Breast epithelium (tissue), 4 donors: ENCODE data around the gene CNR1. TPM values are rescaled to one million over a fixed set of nuclear protein-coding genes. Genes with fewer than 3 reads are reported as not detected.

ENCODE experiments used
- DNase-seq, 2 donors: peaks; one replicate each; pipeline ENCODE4 v3.0.0-alpha.2; 2019; ENCODE audit warnings: low spot score in 2 of 2
- H3K27ac ChIP-seq, 2 donors: fragments of 200-600 bp; sonication (generic) in 1 of 2; one replicate each; pipeline ENCODE4 v1.5.1; 2016 to 2019; ENCODE audit warnings: mild to moderate bottlenecking in 1 of 2
- H3K27me3 ChIP-seq, 2 donors: fragments of 200-600 bp; sonication (generic) in 1 of 2; one replicate each; pipeline versions ENCODE4 v1.5.1 to v1.6.0; 2017 to 2019; ENCODE audit warnings: control low read depth in 1 of 2, mild to moderate bottlenecking in 1 of 2
- H3K36me3 ChIP-seq: fragments of 200-600 bp; one replicate; pipeline ENCODE4 v1.5.1; 2019
- H3K4me1 ChIP-seq, 2 donors: fragments of 200-600 bp; sonication (generic); one replicate each; pipeline ENCODE4 v1.5.1; 2016 to 2019; ENCODE audit warnings: control low read depth in 1 of 2
- H3K4me3 ChIP-seq, 3 donors: fragments of 200-600 bp; sonication (generic); 1 replicate in 2 of 3; 2 replicates in 1 of 3; pipeline ENCODE4 v1.5.1; 2016 to 2019; ENCODE audit warnings: mild to moderate bottlenecking in 3 of 3, moderate library complexity in 2 of 3
- H3K9me3 ChIP-seq, 2 donors: fragments of 200-600 bp; sonication (generic) in 1 of 2; one replicate each; pipeline ENCODE4 v1.5.1; 2016 to 2019; ENCODE audit warnings: control low read depth in 1 of 2
- POLR2A ChIP-seq: fragments of 450-650 bp; IDR thresholded peaks from one replicate; pipeline ENCODE4 v1.6.1; 2016; ENCODE audit warnings: antibody characterized with exemption, mild to moderate bottlenecking, moderate library complexity
- POLR2AphosphoS5 ChIP-seq, 3 donors: sonication (generic); formaldehyde crosslinking; IDR thresholded peaks; one replicate each; pipeline ENCODE4 v1.6.1; 2017; ENCODE audit warnings: antibody characterized with exemption in 3 of 3
- intact Hi-C: fragments of 100-400 bp; cut with DNase I; formaldehyde crosslinking; loops from one replicate; pipeline ENCODE4 v1.15.1; 2023; ENCODE audit warnings: low total_unique reads
- total RNA-seq, 3 donors: library from RNA; depleted of rRNA; stranded (reverse); fragments of >200 nt; gene quantifications; one replicate each; pipeline ENCODE4 v1.1.0, GENCODE V29; 2016
- TF ChIP-seq, protein P1 (sequence below), 3 donors: fragments of 450-650 bp; IDR thresholded peaks; one replicate each; pipeline ENCODE4 v1.5.1; 2016 to 2017; ENCODE audit warnings: antibody characterized with exemption in 3 of 3, mild to moderate bottlenecking in 3 of 3, moderate library complexity in 3 of 3

Gene CNR1
- total RNA-seq, 3 donors from 2014 or later = 9.4 to 34.2 (median 30.2) TPM

DNA sequence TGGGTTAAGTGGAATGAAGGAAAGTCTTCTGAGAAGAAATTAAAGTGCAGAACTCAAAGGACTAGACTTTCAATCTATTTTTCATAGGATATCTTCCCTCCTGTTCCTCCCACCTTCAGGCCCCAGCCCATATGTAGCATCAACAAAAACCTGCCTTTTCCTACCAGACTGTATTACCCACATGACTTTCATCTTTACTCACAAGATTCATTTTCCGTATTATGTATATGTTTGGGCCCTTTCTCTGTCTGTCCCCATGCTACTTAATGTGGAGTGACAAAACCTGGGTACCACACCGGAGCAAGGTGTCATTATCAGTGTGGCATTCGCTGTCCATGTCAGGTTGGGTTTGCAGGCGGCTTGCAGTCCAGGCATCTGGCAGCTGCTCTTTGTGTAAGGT lies 18.8 kb upstream of the CNR1 start:
- intact Hi-C loops = no loop called here
- no peaks in the 10 kb centered on the region for H3K9me3 ChIP-seq
- no peaks in the 10 kb centered on the region for H3K4me1 ChIP-seq
- no peak for DNase-seq
- no peak overlapping the region for H3K27ac ChIP-seq
- no peak overlapping the region for H3K4me3 ChIP-seq
- no peaks in the 10 kb centered on the region for H3K27me3 ChIP-seq
- TF ChIP-seq POLR2A (no peak), POLR2AphosphoS5 (IDR thresholded peaks at IDR 0.05) (no peak)
- TF ChIP-seq, protein P1, sequence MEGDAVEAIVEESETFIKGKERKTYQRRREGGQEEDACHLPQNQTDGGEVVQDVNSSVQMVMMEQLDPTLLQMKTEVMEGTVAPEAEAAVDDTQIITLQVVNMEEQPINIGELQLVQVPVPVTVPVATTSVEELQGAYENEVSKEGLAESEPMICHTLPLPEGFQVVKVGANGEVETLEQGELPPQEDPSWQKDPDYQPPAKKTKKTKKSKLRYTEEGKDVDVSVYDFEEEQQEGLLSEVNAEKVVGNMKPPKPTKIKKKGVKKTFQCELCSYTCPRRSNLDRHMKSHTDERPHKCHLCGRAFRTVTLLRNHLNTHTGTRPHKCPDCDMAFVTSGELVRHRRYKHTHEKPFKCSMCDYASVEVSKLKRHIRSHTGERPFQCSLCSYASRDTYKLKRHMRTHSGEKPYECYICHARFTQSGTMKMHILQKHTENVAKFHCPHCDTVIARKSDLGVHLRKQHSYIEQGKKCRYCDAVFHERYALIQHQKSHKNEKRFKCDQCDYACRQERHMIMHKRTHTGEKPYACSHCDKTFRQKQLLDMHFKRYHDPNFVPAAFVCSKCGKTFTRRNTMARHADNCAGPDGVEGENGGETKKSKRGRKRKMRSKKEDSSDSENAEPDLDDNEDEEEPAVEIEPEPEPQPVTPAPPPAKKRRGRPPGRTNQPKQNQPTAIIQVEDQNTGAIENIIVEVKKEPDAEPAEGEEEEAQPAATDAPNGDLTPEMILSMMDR (IDR thresholded peaks at IDR 0.05) = no peak
- H3K36me3 ChIP-seq = no peaks in the 10 kb centered on the region

DNA sequence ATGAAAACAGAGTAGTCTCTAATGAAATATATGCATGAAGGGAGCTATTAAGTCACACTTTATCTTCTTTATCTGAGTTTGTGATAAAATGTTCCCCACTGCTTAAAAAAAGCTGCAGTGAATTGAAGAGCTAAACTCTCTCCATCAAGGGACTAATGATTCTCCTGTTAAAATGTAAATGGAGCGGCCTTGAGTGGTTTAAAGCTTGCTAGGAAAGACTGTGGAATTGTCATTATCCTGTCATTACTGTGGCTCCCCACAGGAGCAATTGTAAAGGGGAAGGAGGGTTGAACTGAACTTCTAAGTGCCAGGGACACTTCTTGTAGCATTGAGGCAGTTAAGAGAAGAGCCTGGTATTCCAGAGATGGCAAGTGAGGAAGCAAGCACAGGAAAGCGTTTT lies 17.3 kb upstream of the CNR1 start:
- intact Hi-C loops = no loop called here
- no peaks in the 10 kb centered on the region for H3K9me3 ChIP-seq
- no peak for TF ChIP-seq POLR2A
- H3K4me1 ChIP-seq = no peaks in the 10 kb centered on the region
- no peak for DNase-seq
- no peaks in the 10 kb centered on the region for H3K27me3 ChIP-seq
- no peak overlapping the region for H3K27ac ChIP-seq
- H3K36me3 ChIP-seq = no peaks in the 10 kb centered on the region
- H3K4me3 ChIP-seq = no peak overlapping the region

DNA sequence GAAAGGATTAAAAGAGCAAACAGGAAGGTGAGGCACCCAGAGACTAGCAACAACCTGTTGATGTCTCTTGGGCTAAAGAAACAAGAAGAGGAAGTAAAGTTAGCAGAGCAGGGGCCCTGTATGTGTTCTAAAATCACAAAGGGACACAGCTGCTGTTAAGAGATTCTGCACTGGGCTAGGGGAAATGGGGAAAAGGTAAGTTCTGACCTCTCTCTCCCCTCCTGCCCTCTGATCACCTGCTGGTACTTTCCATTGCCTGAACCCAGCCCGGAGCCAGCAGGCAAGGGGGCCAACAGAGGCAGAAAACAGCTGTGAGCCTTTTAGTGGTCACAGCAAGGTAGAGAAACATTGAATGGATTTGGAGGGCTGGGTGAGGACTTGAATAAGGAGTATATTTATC lies 13.5 kb upstream of the CNR1 start:
- Histone ChIP-seq H3K4me3 (no peak overlapping the region), H3K4me1 (no peaks in the 10 kb centered on the region), H3K27me3 (no peaks in the 10 kb centered on the region), H3K9me3 (no peaks in the 10 kb centered on the region), H3K27ac (no peak overlapping the region), H3K36me3 (no peaks in the 10 kb centered on the region)
- intact Hi-C loops = loop anchor here (10.0 kb wide), 1 partner anchor 1675 kb away; no protein-coding TSS in a partner anchor
- no peak for TF ChIP-seq POLR2AphosphoS5 (IDR thresholded peaks at IDR 0.05)
- TF ChIP-seq POLR2A = no peak
- TF ChIP-seq, protein P1 (IDR thresholded peaks at IDR 0.05) = no peak
- no peak for DNase-seq

DNA sequence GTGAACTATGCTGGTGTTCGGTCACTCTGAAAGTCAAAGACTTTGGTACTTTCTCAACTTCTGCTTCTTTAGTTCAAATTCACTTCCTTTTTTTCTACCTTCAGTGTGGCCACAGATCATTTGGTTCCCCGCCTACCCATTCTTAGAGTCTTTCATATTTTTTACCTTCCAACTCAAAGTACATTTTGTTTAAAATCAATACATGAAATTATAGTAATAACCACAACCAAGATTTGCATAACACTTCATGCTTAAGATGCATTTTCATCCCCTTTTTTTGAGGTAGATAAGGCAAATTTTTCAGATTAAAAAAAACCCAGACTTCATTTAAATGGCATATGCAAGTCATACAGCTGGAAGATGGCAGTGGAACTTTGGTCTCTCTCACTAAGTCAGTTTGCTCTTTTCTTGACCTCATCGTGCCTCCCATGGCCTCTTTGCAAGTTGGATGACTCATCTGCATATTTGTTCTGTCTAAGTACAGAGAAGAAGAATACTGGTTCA lies 11.9 kb upstream of the CNR1 start:
- no peak overlapping the region for H3K4me3 ChIP-seq
- no peaks in the 10 kb centered on the region for H3K4me1 ChIP-seq
- H3K27ac ChIP-seq = no peak overlapping the region
- TF ChIP-seq POLR2A = no peak
- intact Hi-C loops = loop anchor here (10.0 kb wide), 1 partner anchor 1677 kb away; no protein-coding TSS in a partner anchor
- H3K27me3 ChIP-seq = no peaks in the 10 kb centered on the region
- H3K36me3 ChIP-seq = no peaks in the 10 kb centered on the region
- no peaks in the 10 kb centered on the region for H3K9me3 ChIP-seq
- DNase-seq = no peak

DNA sequence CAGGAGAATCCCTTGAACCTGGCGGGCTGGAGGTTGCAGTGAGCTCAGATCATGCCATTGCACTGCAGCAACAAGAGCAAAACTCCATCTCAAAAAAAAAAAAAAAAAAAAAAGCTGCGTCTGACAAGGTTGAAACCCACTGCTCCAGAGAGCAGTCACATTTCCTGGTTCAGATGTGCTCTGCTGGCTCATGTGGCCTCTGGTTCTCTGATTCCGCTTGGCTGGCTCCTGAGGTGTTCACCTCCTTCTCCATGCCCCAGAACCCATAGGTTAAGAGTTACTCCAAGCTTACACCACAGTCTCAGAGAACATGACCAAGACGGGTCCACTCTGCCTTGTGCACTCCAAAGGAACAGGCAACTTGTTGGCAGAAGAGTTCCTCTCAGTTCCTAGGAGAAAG lies 8.8 kb upstream of the CNR1 start:
- DNase-seq = no peak
- TF ChIP-seq POLR2AphosphoS5 (IDR thresholded peaks at IDR 0.05) (no peak), POLR2A (no peak)
- TF ChIP-seq, protein P1 (IDR thresholded peaks at IDR 0.05) = no peak
- H3K9me3 ChIP-seq = no peaks in the 10 kb centered on the region
- H3K27ac ChIP-seq = no peak overlapping the region
- intact Hi-C loops = loop anchor here (10.0 kb wide), 1 partner anchor 1680 kb away; no protein-coding TSS in a partner anchor
- H3K4me1 ChIP-seq = no peaks in the 10 kb centered on the region
- no peak overlapping the region for H3K4me3 ChIP-seq
- H3K36me3 ChIP-seq = no peaks in the 10 kb centered on the region
- H3K27me3 ChIP-seq = no peaks in the 10 kb centered on the region

DNA sequence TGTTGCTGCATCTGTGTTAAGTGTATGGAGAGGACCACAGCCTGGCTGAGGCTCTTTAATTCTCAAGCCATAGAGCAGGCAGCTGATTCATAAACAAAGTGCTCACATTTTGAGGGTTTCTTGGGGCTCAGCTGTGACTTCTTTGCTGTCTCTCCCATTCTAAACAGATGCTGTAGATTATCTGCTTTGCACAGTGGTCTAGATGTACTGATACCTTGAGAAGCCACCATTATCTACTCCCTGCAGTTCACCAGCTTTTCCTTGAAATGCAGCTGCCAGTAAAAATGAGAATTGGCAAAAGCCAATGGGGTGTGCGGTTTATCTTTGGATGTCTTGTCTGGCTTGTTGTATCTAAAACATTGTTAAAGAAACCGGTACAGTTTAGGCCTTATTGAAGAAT lies 5.2 kb upstream of the CNR1 start:
- peaks cover 0 to 18% of the 10 kb centered on the region in 2 donors for H3K27me3 ChIP-seq
- H3K27ac ChIP-seq = no peak overlapping the region
- no peak overlapping the region for H3K4me3 ChIP-seq
- no peaks in the 10 kb centered on the region for H3K9me3 ChIP-seq
- TF ChIP-seq, protein P1 (IDR thresholded peaks at IDR 0.05) = no peak
- TF ChIP-seq POLR2AphosphoS5 (IDR thresholded peaks at IDR 0.05) (no peak), POLR2A (no peak)
- intact Hi-C loops = loop anchor here (10.0 kb wide), 1 partner anchor 1683 kb away; no protein-coding TSS in a partner anchor
- no peaks in the 10 kb centered on the region for H3K36me3 ChIP-seq
- no peak for DNase-seq
- H3K4me1 ChIP-seq = no peaks in the 10 kb centered on the region
